ENCODE measurements around the gene TBCK. TPM values are rescaled to one million over a fixed set of nuclear protein-coding genes. Genes with fewer than 3 reads are reported as not detected.

The TBCK gene
- total and polyA plus RNA-seq, 2 experiments from 2014 or later, result 13.9 to 28.9 TPM

DNA sequence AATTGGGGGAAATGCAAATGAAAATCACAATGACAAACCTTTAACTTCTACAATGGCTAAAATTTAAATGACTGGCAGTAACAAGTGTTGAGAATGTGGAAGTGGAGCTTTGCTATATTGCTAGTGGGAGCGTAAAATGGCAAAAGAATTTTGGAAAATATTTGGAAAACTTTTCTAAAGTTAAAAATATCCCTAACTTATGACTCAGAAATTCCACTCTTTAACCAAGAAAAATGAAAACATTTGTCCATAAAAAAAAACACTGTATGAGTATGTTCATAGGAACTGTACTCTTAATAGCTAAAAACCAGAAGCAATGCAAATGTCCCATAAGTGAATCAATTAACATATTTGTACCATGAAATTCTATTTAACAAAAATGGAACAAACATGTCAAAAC is 3.6 kb downstream of the TBCK start (continued):
- TF ChIP-seq ZNF462 (CRISPR knock-in tag; IDR thresholded peaks at IDR 0.05), result no peak
- no peak for TF ChIP-seq CREB1 (CRISPR knock-in tag; IDR thresholded peaks at IDR 0.05; ENCODE audit: low read depth)

DNA sequence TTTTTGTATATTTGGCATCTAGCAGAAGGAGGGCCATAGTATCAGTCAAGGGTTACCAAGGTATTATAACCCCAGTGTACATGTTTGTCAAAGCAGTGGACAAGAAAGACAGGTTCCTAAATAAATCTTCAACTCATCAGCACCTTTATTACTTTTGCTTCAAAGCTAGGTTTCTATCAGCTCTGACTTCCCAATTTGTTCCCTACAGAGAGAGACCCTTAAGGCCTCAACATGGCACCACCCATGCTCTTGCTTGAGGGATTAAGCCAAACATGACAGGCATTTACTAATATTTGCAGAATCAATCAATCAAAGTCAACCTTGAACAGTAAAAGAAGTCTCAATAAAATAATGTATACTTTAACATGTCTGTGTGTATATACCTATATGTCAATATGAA is 9.4 kb downstream of the TBCK start:
- Mint-ChIP-seq H3K27ac (no peak overlapping the region), H3K9me3 (no peaks in the 10 kb centered on the region), H3K27me3 (ENCODE audit: insufficient read depth, low read depth, poor library complexity) (no peaks in the 10 kb centered on the region), H3K36me3 (ENCODE audit: low read depth) (peaks cover 5% of the 10 kb centered on the region; the same call in 1 of the 3 replicates), H3K4me3 (no peak overlapping the region), H3K4me1 (peaks cover 32% of the 10 kb centered on the region)
- H3K27ac ChIP-seq (ENCODE audit: low read depth), result no peak overlapping the region
- H2AFZ ChIP-seq, result no peak overlapping the region
- DNase-seq (ENCODE audit: low spot score) (no peak), ATAC-seq (no peak)
- no peaks in the 10 kb centered on the region for H3K27me3 ChIP-seq (ENCODE audit: insufficient read depth)
- no peaks in the 10 kb centered on the region for H4K20me1 ChIP-seq (replicated peaks; ENCODE audit: insufficient read depth)
- no peak overlapping the region for H3K4me3 ChIP-seq
- H3K4me2 ChIP-seq, result no peak overlapping the region
- H3F3A ChIP-seq (replicated peaks; ENCODE audit: low read depth), result no peaks in the 10 kb centered on the region
- H3K36me3 ChIP-seq (ENCODE audit: insufficient read depth), result no peaks in the 10 kb centered on the region; the same call in 1 of the 2 replicates
- H3K9me2 ChIP-seq (ENCODE audit: insufficient read depth), result no peaks in the 10 kb centered on the region
- H3K79me2 ChIP-seq (replicated peaks; ENCODE audit: insufficient read depth), result peaks cover 26% of the 10 kb centered on the region; the same call in 1 of the 2 replicates
- H3K4me1 ChIP-seq (ENCODE audit: insufficient read depth), result peaks cover 31% of the 10 kb centered on the region
- no peak for TF ChIP-seq JUNB (IDR thresholded peaks at IDR 0.05; ENCODE audit: unreplicated experiment)
- no peak for TF ChIP-seq STAT1 (IDR thresholded peaks at IDR 0.05; ENCODE audit: unreplicated experiment)
- TF ChIP-seq ZNF114 (CRISPR knock-in tag; IDR thresholded peaks at IDR 0.05), result no peak
- no peak for TF ChIP-seq NANOG (IDR thresholded peaks at IDR 0.05; ENCODE audit: borderline replicate concordance)
- TF ChIP-seq ZNF331 (CRISPR knock-in tag; IDR thresholded peaks at IDR 0.05; ENCODE audit: low read depth), result no peak
- no peak for TF ChIP-seq EZH2 (IDR thresholded peaks at IDR 0.05; ENCODE audit: low read depth, unreplicated experiment)
- TF ChIP-seq REST (IDR thresholded peaks at IDR 0.05; ENCODE audit: unreplicated experiment), result no peak

All from GM23338 (cell line).